PFSK-1 (cell line): ENCODE results near the gene IKZF1.

Experiments
- FOXP2 ChIP-seq: optimal IDR thresholded peaks from 2 replicates; pipeline ENCODE3; 2011; ENCODE audit warnings: borderline replicate concordance, control low read depth, inconsistent platforms; ENCODE audit not compliant: insufficient read depth; ENCODE audit errors: extremely low read length, extremely low read depth
- POLR2AphosphoS5 ChIP-seq: IDR thresholded peaks from 2 replicates; pipeline ENCODE4 v1.6.1; 2012; ENCODE audit warnings: low read depth, mild to moderate bottlenecking, control low read depth, low read length, moderate library complexity
- REST ChIP-seq, 2 experiments: IDR thresholded peaks; 2 replicates each; pipeline versions ENCODE4 v1.6.1 to v1.8.0; 2011 to 2012; ENCODE audit warnings: low read depth in 2 of 2, low read length in 2 of 2, control low read depth in 1 of 2, inconsistent platforms in 1 of 2, mild to moderate bottlenecking in 1 of 2, moderate library complexity in 1 of 2; ENCODE audit not compliant: insufficient read depth in 1 of 2
- SIN3A ChIP-seq: IDR thresholded peaks from 2 replicates; pipeline ENCODE4 v1.6.1; 2012; ENCODE audit warnings: mild to moderate bottlenecking, low read length, moderate library complexity, borderline replicate concordance; ENCODE audit not compliant: insufficient read depth
- TAF1 ChIP-seq: IDR thresholded peaks from 2 replicates; pipeline ENCODE4 v1.6.1; 2012; ENCODE audit warnings: low read length, control low read depth, borderline replicate concordance; ENCODE audit not compliant: insufficient read depth

GRCh38 chr7:50303335-50304128 is 984 bp upstream of the IKZF1 start:
- no peak for TF ChIP-seq TAF1
- no peak for TF ChIP-seq SIN3A
- TF ChIP-seq REST (IDR thresholded peaks at IDR 0.05; ENCODE audit: insufficient read depth in 1 of 2, low read depth in 2 of 2, low read length in 2 of 2), result no peak
- no peak for TF ChIP-seq POLR2AphosphoS5
- TF ChIP-seq FOXP2, result no peak
